SK-N-SH treated with all-trans-retinoic acid at 6 μM for 48 hours (cell line): ENCODE results near the gene CCSER1.

ENCODE experiments used
- ARNTL ChIP-seq: fragments of 450-650 bp; formaldehyde crosslinking; IDR thresholded peaks from 2 replicates; pipeline ENCODE4 v1.5.0; 2020; ENCODE audit warnings: low read depth, mild to moderate bottlenecking, moderate library complexity, borderline replicate concordance
- CREB5 ChIP-seq: fragments of 250-450 bp; sonication (Bioruptor Pico); IDR thresholded peaks from 2 replicates; pipeline ENCODE4 v1.5.1; 2020; ENCODE audit warnings: low read depth, mild to moderate bottlenecking, moderate library complexity
- CSDC2 ChIP-seq: fragments of 250-450 bp; sonication (Bioruptor Pico); IDR thresholded peaks from 2 replicates; pipeline ENCODE4 v1.5.0; 2020; ENCODE audit warnings: mild to moderate bottlenecking, moderate library complexity
- PATZ1 ChIP-seq: fragments of 250-450 bp; sonication (Bioruptor Pico); IDR thresholded peaks from 2 replicates; pipeline ENCODE4 v1.8.0; 2020; ENCODE audit warnings: mild to moderate bottlenecking, moderate library complexity, borderline replicate concordance
- RARB ChIP-seq: fragments of 250-450 bp; sonication (Bioruptor Pico); IDR thresholded peaks from 2 replicates; pipeline ENCODE4 v1.8.0; 2021; ENCODE audit warnings: mild to moderate bottlenecking, moderate library complexity
- SNAI2 ChIP-seq: fragments of 250-450 bp; sonication (Bioruptor Pico); IDR thresholded peaks from 2 replicates; pipeline ENCODE4 v1.5.0; 2020; ENCODE audit warnings: mild to moderate bottlenecking, moderate library complexity
- ZC3H10 ChIP-seq: fragments of 250-450 bp; sonication (Bioruptor Pico); IDR thresholded peaks from 2 replicates; pipeline ENCODE4 v1.5.1; 2021; ENCODE audit warnings: mild to moderate bottlenecking, moderate library complexity
- ZNF565 ChIP-seq: fragments of 450-650 bp; formaldehyde crosslinking; conservative IDR thresholded peaks from 2 replicates; pipeline ENCODE4 v1.5.0; 2020; ENCODE audit warnings: low read depth, mild to moderate bottlenecking, moderate library complexity
- ZNF70 ChIP-seq: fragments of 450-650 bp; formaldehyde crosslinking; IDR thresholded peaks from 2 replicates; pipeline ENCODE4 v1.5.0; 2020; ENCODE audit warnings: mild to moderate bottlenecking, moderate library complexity
- ZNF8 ChIP-seq: fragments of 450-650 bp; formaldehyde crosslinking; IDR thresholded peaks from 2 replicates; pipeline ENCODE4 v1.5.0; 2020; ENCODE audit warnings: mild to moderate bottlenecking, moderate library complexity

GRCh38 chr4:91304292-91304691, 1177.1 kb downstream of the CCSER1 start:
- TF ChIP-seq CSDC2 (CRISPR knock-in tag) (no peak), RARB (CRISPR knock-in tag) (no peak), ZNF8 (no peak), SNAI2 (no peak), PATZ1 (CRISPR knock-in tag) (no peak), ZC3H10 (CRISPR knock-in tag) (no peak), CREB5 (CRISPR knock-in tag) (no peak), ZNF70 (CRISPR knock-in tag) (no peak), ARNTL (CRISPR knock-in tag) (no peak), ZNF565 (CRISPR knock-in tag) (no peak)
